Fibroblast of lung (primary cell): Measurements from ENCODE around the gene MARVELD1.

ENCODE experiments used
- CTCF ChIP-seq, 2 donors: IDR thresholded peaks in 1 of 2; conservative IDR thresholded peaks in 1 of 2; 1 replicate in 1 of 2; 2 replicates in 1 of 2; pipeline ENCODE4 v1.5.1; 2011 to 2012; ENCODE audit warnings: low read length in 2 of 2, control low read depth in 1 of 2, inconsistent platforms in 1 of 2, low read depth in 1 of 2, mild to moderate bottlenecking in 1 of 2
- EZH2 ChIP-seq: IDR thresholded peaks from 2 replicates; pipeline ENCODE4 v1.5.1; 2012; ENCODE audit warnings: low read length, control low read depth, mild to moderate bottlenecking; ENCODE audit errors: missing control alignments

- TF ChIP-seq CTCF (conservative IDR thresholded peaks at IDR 0.05 in 1 of 2, IDR thresholded peaks at IDR 0.05 in 1 of 2; ENCODE audit: low read depth in 1 of 2, low read length in 2 of 2) = no peak
- TF ChIP-seq EZH2 = no peak
These were observed 24.3 kb downstream of the MARVELD1 start for GRCh38 chr10:97737770-97738265.
